Measurements from ENCODE around the gene RNF223.

- TF ChIP-seq CTCF (IDR thresholded peaks at IDR 0.05) = no peak
- TF ChIP-seq POLR2AphosphoS5 (IDR thresholded peaks at IDR 0.05; ENCODE audit: low read depth, low read length) = no peak
- TF ChIP-seq TCF7L2 (IDR thresholded peaks at IDR 0.05; ENCODE audit: low read depth, low read length) = no peak
- no peak for TF ChIP-seq REST (IDR thresholded peaks at IDR 0.05; ENCODE audit: insufficient read depth in 1 of 2, low read depth in 2 of 2, low read length in 1 of 2)
- no peak for TF ChIP-seq SIN3A (IDR thresholded peaks at IDR 0.05; ENCODE audit: borderline replicate concordance, insufficient read depth, low read depth, low read length)
These were observed 35.6 kb upstream of the RNF223 start for GRCh38 chr1:1109743-1110142.

Measured in Panc1 (cell line).